Uterus (tissue), 4 donors: ENCODE measurements around the gene KRTAP10-3. TPM values are rescaled to one million over a fixed set of nuclear protein-coding genes. Genes with fewer than 3 reads are reported as not detected.
"Not testable (repeated sequence)": the region's sequence is repeated elsewhere in the genome, so short reads cannot be mapped to it uniquely, and the experiment has no call there.

ENCODE experiments used
- DNase-seq, 2 donors: peaks; one replicate each; pipeline ENCODE4 v3.0.0-alpha.2; 2019 to 2020
- H3K27ac ChIP-seq, 2 donors: fragments of 200-600 bp; sonication (generic); 1 replicate in 1 of 2; 2 replicates in 1 of 2; pipeline ENCODE4 v1.5.1; 2016 to 2018
- H3K27me3 ChIP-seq, 2 donors: fragments of 200-600 bp; sonication (generic); one replicate each; pipeline ENCODE4 v1.5.1; 2018 to 2019; ENCODE audit warnings: control low read depth in 1 of 2
- H3K36me3 ChIP-seq, 2 donors: fragments of 200-600 bp; sonication (generic); one replicate each; pipeline ENCODE4 v1.5.1; 2019; ENCODE audit warnings: control low read depth in 1 of 2
- H3K4me1 ChIP-seq, 2 donors: fragments of 200-600 bp; sonication (generic); one replicate each; pipeline ENCODE4 v1.5.1; 2018 to 2019; ENCODE audit warnings: control low read depth in 1 of 2
- H3K4me3 ChIP-seq, 2 donors: fragments of 200-600 bp; sonication (generic); 1 replicate in 1 of 2; 2 replicates in 1 of 2; pipeline ENCODE4 v1.5.1; 2018 to 2019; ENCODE audit warnings: mild to moderate bottlenecking in 1 of 2
- H3K9me3 ChIP-seq, 2 donors: fragments of 200-600 bp; sonication (generic); one replicate each; pipeline ENCODE4 v1.5.1; 2019; ENCODE audit warnings: control low read depth in 1 of 2
- POLR2A ChIP-seq, 2 donors: fragments of 450-650 bp; IDR thresholded peaks; one replicate each; pipeline ENCODE4 v1.6.1; 2016; ENCODE audit warnings: antibody characterized with exemption in 2 of 2, mild to moderate bottlenecking in 1 of 2, moderate library complexity in 1 of 2
- intact Hi-C: fragments of 100-400 bp; cut with DNase I; formaldehyde crosslinking; loops from one replicate; pipeline ENCODE4 v1.15.1; 2023; ENCODE audit warnings: low total_unique reads
- total RNA-seq, 4 donors: library from RNA; depleted of rRNA in 3 of 4; stranded (reverse); fragments of >200 nt in 3 of 4; gene quantifications; one replicate each; pipeline versions ENCODE4 v1.1.0 to v1.2.4, GENCODE V29; 2014 to 2023
- TF ChIP-seq, protein P1 (sequence below), 4 experiments: fragments of 200-600 bp in 2 of 4; fragments of 450-650 bp in 2 of 4; sonication (generic) in 2 of 4; IDR thresholded peaks; one replicate each; pipeline ENCODE4 v1.5.1; 2016 to 2019; ENCODE audit warnings: antibody characterized with exemption in 4 of 4, mild to moderate bottlenecking in 2 of 4, moderate library complexity in 1 of 4
- donor health status: DM: yes; HTN: yes; CAD: no.

Gene KRTAP10-3
- total RNA-seq, 4 donors from 2014 or later: not detected

DNA sequence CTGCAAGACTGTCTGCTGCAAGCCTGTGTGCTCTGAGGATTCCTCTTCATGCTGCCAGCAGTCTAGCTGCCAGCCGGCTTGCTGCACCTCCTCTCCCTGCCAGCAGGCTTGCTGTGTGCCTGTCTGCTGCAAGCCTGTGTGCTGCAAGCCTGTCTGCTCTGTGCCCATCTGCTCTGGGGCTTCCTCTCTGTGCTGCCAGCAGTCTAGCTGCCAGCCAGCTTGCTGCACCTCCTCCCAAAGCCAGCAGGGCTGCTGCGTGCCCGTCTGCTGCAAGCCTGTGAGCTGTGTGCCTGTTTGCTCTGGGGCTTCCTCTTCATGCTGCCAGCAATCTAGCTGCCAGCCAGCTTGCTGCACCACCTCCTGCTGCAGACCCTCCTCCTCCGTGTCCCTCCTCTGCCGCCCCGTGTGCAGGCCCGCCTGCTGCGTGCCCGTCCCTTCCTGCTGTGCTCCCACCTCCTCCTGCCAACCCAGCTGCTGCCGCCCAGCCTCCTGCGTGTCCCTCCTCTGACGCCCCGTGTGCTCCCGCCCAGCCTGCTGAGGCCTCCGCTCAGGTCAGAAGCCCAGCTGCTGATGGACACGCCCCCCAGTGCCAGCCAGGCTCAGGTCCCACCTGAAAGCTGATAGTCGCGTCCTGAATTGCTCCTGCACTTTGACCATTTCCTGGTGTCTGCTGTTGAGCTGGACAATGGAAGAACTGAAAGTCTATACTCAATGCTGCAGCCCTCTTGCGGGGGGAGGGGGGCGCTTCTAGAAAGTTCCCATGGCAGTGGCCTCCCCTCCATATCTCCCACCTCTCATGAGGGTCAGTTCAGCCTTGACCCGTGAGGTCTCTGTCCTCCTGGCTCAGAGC lies 16.1 kb upstream of the KRTAP10-3 start:
- H3K27ac ChIP-seq: no peak overlapping the region
- intact Hi-C loops: no loop called here
- H3K27me3 ChIP-seq: no peaks in the 10 kb centered on the region
- H3K4me3 ChIP-seq: no peak overlapping the region
- no peaks in the 10 kb centered on the region for H3K9me3 ChIP-seq
- H3K4me1 ChIP-seq: no peaks in the 10 kb centered on the region
- no peak for DNase-seq
- H3K36me3 ChIP-seq: no peaks in the 10 kb centered on the region
- TF ChIP-seq POLR2A (IDR thresholded peaks at IDR 0.05): no peak
- TF ChIP-seq, protein P1, sequence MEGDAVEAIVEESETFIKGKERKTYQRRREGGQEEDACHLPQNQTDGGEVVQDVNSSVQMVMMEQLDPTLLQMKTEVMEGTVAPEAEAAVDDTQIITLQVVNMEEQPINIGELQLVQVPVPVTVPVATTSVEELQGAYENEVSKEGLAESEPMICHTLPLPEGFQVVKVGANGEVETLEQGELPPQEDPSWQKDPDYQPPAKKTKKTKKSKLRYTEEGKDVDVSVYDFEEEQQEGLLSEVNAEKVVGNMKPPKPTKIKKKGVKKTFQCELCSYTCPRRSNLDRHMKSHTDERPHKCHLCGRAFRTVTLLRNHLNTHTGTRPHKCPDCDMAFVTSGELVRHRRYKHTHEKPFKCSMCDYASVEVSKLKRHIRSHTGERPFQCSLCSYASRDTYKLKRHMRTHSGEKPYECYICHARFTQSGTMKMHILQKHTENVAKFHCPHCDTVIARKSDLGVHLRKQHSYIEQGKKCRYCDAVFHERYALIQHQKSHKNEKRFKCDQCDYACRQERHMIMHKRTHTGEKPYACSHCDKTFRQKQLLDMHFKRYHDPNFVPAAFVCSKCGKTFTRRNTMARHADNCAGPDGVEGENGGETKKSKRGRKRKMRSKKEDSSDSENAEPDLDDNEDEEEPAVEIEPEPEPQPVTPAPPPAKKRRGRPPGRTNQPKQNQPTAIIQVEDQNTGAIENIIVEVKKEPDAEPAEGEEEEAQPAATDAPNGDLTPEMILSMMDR (IDR thresholded peaks at IDR 0.05): no peak

DNA sequence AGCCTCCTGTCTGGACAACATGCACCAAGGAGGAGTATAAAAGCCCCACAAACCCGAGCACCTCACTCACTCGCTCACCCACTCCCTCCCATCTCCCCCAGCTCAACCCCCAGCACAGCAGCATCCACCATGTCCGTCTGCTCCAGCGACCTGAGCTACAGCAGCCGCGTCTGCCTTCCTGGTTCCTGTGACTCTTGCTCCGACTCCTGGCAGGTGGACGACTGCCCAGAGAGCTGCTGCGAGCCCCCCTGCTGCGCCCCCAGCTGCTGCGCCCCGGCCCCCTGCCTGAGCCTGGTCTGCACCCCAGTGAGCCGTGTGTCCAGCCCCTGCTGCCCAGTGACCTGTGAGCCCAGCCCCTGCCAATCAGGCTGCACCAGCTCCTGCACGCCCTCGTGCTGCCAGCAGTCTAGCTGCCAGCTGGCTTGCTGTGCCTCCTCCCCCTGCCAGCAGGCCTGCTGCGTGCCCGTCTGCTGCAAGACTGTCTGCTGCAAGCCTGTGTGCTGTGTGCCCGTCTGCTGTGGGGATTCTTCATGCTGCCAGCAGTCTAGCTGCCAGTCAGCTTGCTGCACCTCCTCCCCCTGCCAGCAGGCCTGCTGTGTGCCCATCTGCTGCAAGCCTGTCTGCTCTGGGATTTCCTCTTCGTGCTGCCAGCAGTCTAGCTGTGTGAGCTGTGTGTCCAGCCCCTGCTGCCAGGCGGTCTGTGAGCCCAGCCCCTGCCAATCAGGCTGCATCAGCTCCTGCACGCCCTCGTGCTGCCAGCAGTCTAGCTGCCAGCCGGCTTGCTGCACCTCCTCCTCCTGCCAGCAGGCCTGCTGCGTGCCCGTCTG lies 15.2 kb upstream of the KRTAP10-3 start, which contains the start of gene KRTAP10-4:
Gene KRTAP10-4 (plus strand): TSS at position 100 of the 827 bp plus-strand sequence. CDS start 30 bp downstream, at position 130.
- H3K9me3 ChIP-seq, H3K4me1 ChIP-seq, H3K36me3 ChIP-seq, intact Hi-C loops, H3K27ac ChIP-seq, H3K27me3 ChIP-seq, DNase-seq, H3K4me3 ChIP-seq: not testable (repeated sequence)

DNA sequence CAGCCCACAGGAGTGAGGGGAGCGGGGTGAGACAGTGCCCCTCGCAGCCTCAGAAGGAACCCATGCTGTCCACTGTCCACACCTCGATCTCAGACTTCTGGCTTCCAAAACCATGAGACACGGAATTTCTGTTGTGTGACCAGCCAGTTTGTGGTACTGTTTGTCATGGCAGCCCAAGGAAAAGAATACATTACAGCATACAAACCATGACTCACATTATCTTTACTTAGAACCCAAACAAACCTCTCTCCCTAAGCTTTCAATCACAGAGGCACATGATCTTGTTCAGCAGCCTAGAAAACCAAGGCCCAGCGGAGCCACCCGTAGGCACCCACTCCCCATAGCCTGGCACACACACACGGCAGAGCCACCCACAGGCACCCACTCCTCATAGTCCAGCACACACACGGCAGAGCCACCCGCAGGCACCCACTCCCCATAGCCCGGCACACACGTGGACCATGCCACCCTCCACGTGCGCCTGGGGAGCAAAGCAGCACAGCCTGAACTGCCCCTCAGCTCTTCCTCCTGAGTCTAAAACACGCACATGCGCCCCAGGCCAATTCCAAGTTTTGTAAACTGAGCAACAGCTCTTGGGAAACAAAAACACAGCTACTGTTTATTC lies 14.5 kb upstream of the KRTAP10-3 start:
- no peak overlapping the region for H3K4me3 ChIP-seq
- H3K4me1 ChIP-seq: no peaks in the 10 kb centered on the region
- TF ChIP-seq, protein P1 (IDR thresholded peaks at IDR 0.05): no peak
- TF ChIP-seq POLR2A (IDR thresholded peaks at IDR 0.05): no peak
- H3K36me3 ChIP-seq: no peaks in the 10 kb centered on the region
- no peak overlapping the region for H3K27ac ChIP-seq
- intact Hi-C loops: no loop called here
- no peak for DNase-seq
- no peaks in the 10 kb centered on the region for H3K27me3 ChIP-seq
- no peaks in the 10 kb centered on the region for H3K9me3 ChIP-seq

DNA sequence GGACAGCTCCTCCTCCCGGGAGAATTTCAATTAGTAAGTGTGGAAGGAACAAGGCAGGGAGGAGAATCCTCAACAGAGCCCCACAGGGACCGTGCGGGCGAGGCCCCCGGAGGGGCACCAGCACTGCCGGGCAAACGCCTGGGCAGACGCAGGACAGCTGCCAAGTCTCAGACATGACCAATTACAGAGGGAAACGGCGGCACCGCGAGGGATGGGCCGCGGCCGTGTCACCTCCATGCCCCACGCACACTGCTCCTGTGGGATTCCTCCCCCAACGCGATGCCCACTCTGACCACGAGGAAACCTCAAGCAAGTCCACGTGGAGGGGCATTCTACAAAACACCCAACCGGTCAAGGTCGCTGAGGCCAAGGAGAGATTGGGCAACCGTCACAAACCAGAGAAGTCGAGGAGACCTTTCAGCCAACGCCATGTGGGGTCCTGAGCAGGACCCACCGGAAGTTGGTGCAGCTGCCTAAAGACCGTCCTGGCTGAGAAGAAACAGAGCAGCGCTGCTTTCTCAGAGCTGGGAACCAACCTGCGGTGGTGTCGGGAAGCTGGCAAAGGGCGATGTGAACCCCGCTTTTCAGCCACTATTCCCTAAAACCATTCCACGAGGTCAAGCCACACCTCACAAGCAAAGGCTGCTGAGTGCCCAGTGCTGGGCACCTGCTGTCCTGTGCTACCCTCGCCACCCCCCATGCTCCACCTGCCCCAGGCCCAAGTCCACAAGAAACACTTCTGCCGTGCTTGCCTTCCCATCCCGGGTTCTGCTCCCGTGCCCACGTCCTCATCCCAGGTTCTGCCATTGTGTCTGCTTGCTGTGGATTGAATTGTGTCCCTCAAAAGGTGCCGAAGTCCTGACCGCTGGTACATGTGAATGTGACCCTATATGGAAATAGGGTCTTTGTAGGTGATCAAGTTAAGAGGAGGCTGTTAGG lies 13.5 kb upstream of the KRTAP10-3 start:
- no peaks in the 10 kb centered on the region for H3K36me3 ChIP-seq
- H3K4me3 ChIP-seq: no peak overlapping the region
- DNase-seq: no peak
- H3K9me3 ChIP-seq: no peaks in the 10 kb centered on the region
- no peaks in the 10 kb centered on the region for H3K27me3 ChIP-seq
- intact Hi-C loops: no loop called here
- no peak overlapping the region for H3K27ac ChIP-seq
- TF ChIP-seq, protein P1 (IDR thresholded peaks at IDR 0.05): no peak
- no peak for TF ChIP-seq POLR2A (IDR thresholded peaks at IDR 0.05)
- H3K4me1 ChIP-seq: no peaks in the 10 kb centered on the region

DNA sequence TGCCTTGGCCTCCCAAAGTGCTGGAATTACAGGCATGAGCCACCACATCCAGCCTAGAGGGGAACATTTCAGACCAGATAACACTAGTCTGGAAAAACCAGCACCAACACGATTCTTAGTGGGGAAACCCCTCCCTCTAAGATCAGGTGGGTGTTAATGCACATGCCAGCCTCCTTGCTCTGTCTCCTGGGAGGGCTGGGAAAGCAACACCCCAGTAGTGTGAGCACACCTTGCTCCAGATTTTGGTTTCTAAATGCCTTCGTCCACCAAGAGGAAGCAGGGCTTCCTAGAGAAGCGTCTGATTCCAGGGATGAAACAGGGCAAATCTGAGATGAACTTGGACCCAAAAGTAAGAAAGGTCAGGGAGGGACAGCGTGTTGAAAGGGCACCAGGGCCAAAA lies 12.7 kb upstream of the KRTAP10-3 start:
- H3K4me3 ChIP-seq: no peak overlapping the region
- TF ChIP-seq, protein P1 (IDR thresholded peaks at IDR 0.05): no peak
- TF ChIP-seq POLR2A (IDR thresholded peaks at IDR 0.05): no peak
- no peaks in the 10 kb centered on the region for H3K9me3 ChIP-seq
- DNase-seq: no peak
- H3K27ac ChIP-seq: no peak overlapping the region
- no peaks in the 10 kb centered on the region for H3K27me3 ChIP-seq
- H3K4me1 ChIP-seq: no peaks in the 10 kb centered on the region
- intact Hi-C loops: no loop called here
- H3K36me3 ChIP-seq: no peaks in the 10 kb centered on the region
